ENCODE results near the gene IL6. TPM values are rescaled to one million over a fixed set of nuclear protein-coding genes. Genes with fewer than 3 reads are reported as not detected.

The IL6 gene
- total RNA-seq, 2 experiments from 2014 or later, result 1.6 to 4.5 TPM

GRCh38 chr7:22727714-22728035, 675 bp downstream of the IL6 start:
- no peak overlapping the region for H3K27ac Mint-ChIP-seq
- ChIA-PET POLR2A (interaction anchor here (0.5 to 1.0 kb wide), 2 partner anchors 129 to 164 kb away, joined by 3 to 4 read pairs; no protein-coding TSS in a partner anchor), CTCF (interaction anchor here (0.6 to 8.8 kb wide), 23 partner anchors 9 to 677 kb away, joined by 3 to 311 read pairs (median 6); no protein-coding TSS in a partner anchor)
- DNase-seq (no peak), ATAC-seq (no peak)
- intact Hi-C loops (cut with DNase I, micrococcal nuclease), result loop anchor here (2.0 to 10.0 kb wide), 4 partner anchors 65 to 327 kb away; no protein-coding TSS in a partner anchor
- peaks cover 28% of the 10 kb centered on the region for H3K4me1 Mint-ChIP-seq
- peak overlapping the region; percentile 51 for H3K4me3 Mint-ChIP-seq
- H3K36me3 Mint-ChIP-seq (ENCODE audit: low read depth), result no peaks in the 10 kb centered on the region
- H3K9me3 Mint-ChIP-seq (ENCODE audit: low read depth), result no peaks in the 10 kb centered on the region
- peaks cover 31% of the 10 kb centered on the region for H3K27me3 Mint-ChIP-seq

DNA sequence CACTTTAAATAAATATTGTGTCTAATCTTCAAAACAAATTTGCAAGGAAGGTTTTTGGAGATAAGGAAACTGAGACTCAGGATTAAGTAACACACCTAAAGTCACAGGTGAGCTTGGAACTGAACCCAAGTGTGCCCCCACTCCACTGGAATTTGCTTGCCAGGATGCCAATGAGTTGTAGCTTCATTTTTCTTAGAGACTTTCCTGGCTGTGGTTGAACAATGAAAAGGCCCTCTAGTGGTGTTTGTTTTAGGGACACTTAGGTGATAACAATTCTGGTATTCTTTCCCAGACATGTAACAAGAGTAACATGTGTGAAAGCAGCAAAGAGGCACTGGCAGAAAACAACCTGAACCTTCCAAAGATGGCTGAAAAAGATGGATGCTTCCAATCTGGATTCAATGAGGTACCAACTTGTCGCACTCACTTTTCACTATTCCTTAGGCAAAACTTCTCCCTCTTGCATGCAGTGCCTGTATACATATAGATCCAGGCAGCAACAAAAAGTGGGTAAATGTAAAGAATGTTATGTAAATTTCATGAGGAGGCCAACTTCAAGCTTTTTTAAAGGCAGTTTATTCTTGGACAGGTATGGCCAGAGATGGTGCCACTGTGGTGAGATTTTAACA, 1.5 kb downstream of the IL6 start:
- ChIA-PET CTCF (interaction anchor here (0.6 to 8.8 kb wide), 20 partner anchors 9 to 676 kb away, joined by 3 to 311 read pairs (median 4); no protein-coding TSS in a partner anchor), POLR2A (no interaction called here)
- H3K4me3 Mint-ChIP-seq, result no peak overlapping the region
- H3K27me3 Mint-ChIP-seq, result peaks cover 28% of the 10 kb centered on the region
- H3K27ac Mint-ChIP-seq, result no peak overlapping the region
- no peak for DNase-seq
- H3K4me1 Mint-ChIP-seq, result peaks cover 24% of the 10 kb centered on the region
- peak; percentile 34 for ATAC-seq
- intact Hi-C loops (cut with DNase I, micrococcal nuclease), result loop anchor here in 1 of 2 experiments (5.0 to 10.0 kb wide), 2 partner anchors 66 to 326 kb away; no protein-coding TSS in a partner anchor
- no peaks in the 10 kb centered on the region for H3K36me3 Mint-ChIP-seq (ENCODE audit: low read depth)
- H3K9me3 Mint-ChIP-seq (ENCODE audit: low read depth), result no peaks in the 10 kb centered on the region

- CTCF ChIA-PET, result interaction anchor here (1.2 to 8.8 kb wide), 6 partner anchors 8 to 326 kb away, joined by 4 to 311 read pairs (median 18); no protein-coding TSS in a partner anchor
- H3K4me3 Mint-ChIP-seq, result no peak overlapping the region
- H3K36me3 Mint-ChIP-seq (ENCODE audit: low read depth), result no peaks in the 10 kb centered on the region
- H3K4me1 Mint-ChIP-seq, result peaks cover 26% of the 10 kb centered on the region
- DNase-seq (no peak), ATAC-seq (no peak)
- H3K27ac Mint-ChIP-seq, result no peak overlapping the region
- POLR2A ChIA-PET, result no interaction called here
- intact Hi-C loops (cut with DNase I, micrococcal nuclease), result loop anchor here in 1 of 2 experiments (5.0 to 10.0 kb wide), 2 partner anchors 67 to 325 kb away; no protein-coding TSS in a partner anchor
- peaks cover 26% of the 10 kb centered on the region for H3K27me3 Mint-ChIP-seq
- H3K9me3 Mint-ChIP-seq (ENCODE audit: low read depth), result no peaks in the 10 kb centered on the region
These were observed 2.3 kb downstream of the IL6 start for GRCh38 chr7:22729180-22729825.

GRCh38 chr7:22730066-22730710, 3.2 kb downstream of the IL6 start:
- Mint-ChIP-seq H3K9me3 (ENCODE audit: low read depth) (no peaks in the 10 kb centered on the region), H3K4me1 (peaks cover 26% of the 10 kb centered on the region), H3K27ac (no peak overlapping the region), H3K4me3 (no peak overlapping the region), H3K36me3 (ENCODE audit: low read depth) (no peaks in the 10 kb centered on the region), H3K27me3 (peaks cover 29% of the 10 kb centered on the region)
- DNase-seq (no peak), ATAC-seq (no peak)
- CTCF ChIA-PET, result interaction anchor here (1.7 kb wide), 1 partner anchor 325 kb away, joined by 4 read pairs; no protein-coding TSS in a partner anchor
- POLR2A ChIA-PET, result no interaction called here
- intact Hi-C loops (cut with DNase I, micrococcal nuclease), result no loop called here

DNA sequence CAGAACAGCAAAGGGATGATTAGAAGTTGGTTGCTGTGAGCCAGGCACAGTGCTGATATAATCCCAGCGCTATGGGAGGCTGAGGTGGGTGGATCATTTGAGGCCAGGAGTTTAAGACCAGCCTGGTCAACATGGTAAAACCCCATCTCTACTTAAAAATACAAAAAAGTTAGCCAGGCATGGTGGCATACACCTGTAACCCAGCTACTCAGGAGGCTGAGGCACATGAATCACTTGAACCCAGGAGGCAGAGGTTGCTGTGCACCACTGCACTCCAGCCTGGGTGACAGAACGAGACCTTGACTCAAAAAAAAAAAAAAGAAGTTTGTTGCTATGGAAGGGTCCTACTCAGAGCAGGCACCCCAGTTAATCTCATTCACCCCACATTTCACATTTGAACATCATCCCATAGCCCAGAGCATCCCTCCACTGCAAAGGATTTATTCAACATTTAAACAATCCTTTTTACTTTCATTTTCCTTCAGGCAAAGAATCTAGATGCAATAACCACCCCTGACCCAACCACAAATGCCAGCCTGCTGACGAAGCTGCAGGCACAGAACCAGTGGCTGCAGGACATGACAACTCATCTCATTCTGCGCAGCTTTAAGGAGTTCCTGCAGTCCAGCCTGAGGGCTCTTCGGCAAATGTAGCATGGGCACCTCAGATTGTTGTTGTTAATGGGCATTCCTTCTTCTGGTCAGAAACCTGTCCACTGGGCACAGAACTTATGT, 4.1 kb downstream of the IL6 start:
- Mint-ChIP-seq H3K9me3 (ENCODE audit: low read depth) (no peaks in the 10 kb centered on the region), H3K27ac (no peak overlapping the region), H3K27me3 (peaks cover 27% of the 10 kb centered on the region), H3K4me3 (no peak overlapping the region), H3K4me1 (peaks cover 20% of the 10 kb centered on the region), H3K36me3 (ENCODE audit: low read depth) (no peaks in the 10 kb centered on the region)
- ChIA-PET CTCF (interaction anchor here (0.7 to 2.4 kb wide), 6 partner anchors 9 to 173 kb away, joined by 3 to 17 read pairs (median 3); no protein-coding TSS in a partner anchor), POLR2A (no interaction called here)
- DNase-seq (peak; percentile 12), ATAC-seq (no peak)
- intact Hi-C loops (cut with DNase I, micrococcal nuclease), result no loop called here

- peaks cover 16% of the 10 kb centered on the region for H3K4me1 Mint-ChIP-seq
- ATAC-seq (no peak), DNase-seq (no peak)
- H3K36me3 Mint-ChIP-seq (ENCODE audit: low read depth), result no peaks in the 10 kb centered on the region
- POLR2A ChIA-PET, result no interaction called here
- H3K9me3 Mint-ChIP-seq (ENCODE audit: low read depth), result no peaks in the 10 kb centered on the region
- CTCF ChIA-PET, result interaction anchor here (0.7 to 2.4 kb wide), 7 partner anchors 9 to 176 kb away, joined by 3 to 17 read pairs (median 3); no protein-coding TSS in a partner anchor
- no peak overlapping the region for H3K4me3 Mint-ChIP-seq
- H3K27me3 Mint-ChIP-seq, result peaks cover 29% of the 10 kb centered on the region
- H3K27ac Mint-ChIP-seq, result no peak overlapping the region
- intact Hi-C loops (cut with DNase I, micrococcal nuclease), result no loop called here
These were observed 4.8 kb downstream of the IL6 start for GRCh38 chr7:22731766-22732165.

GRCh38 chr7:22732556-22733126, 5.6 kb downstream of the IL6 start:
- Mint-ChIP-seq H3K4me3 (no peak overlapping the region), H3K36me3 (ENCODE audit: low read depth) (no peaks in the 10 kb centered on the region), H3K4me1 (peaks cover 9% of the 10 kb centered on the region), H3K9me3 (ENCODE audit: low read depth) (no peaks in the 10 kb centered on the region), H3K27ac (no peak overlapping the region), H3K27me3 (peaks cover 31% of the 10 kb centered on the region)
- ChIA-PET CTCF (interaction anchor here (0.6 to 2.4 kb wide), 7 partner anchors 10 to 254 kb away, joined by 3 to 17 read pairs (median 3); no protein-coding TSS in a partner anchor), POLR2A (interaction anchor here (0.6 kb wide), 1 partner anchor 311 kb away, joined by 3 read pairs; no protein-coding TSS in a partner anchor)
- ATAC-seq (no peak), DNase-seq (no peak)
- intact Hi-C loops (cut with DNase I, micrococcal nuclease), result no loop called here

DNA sequence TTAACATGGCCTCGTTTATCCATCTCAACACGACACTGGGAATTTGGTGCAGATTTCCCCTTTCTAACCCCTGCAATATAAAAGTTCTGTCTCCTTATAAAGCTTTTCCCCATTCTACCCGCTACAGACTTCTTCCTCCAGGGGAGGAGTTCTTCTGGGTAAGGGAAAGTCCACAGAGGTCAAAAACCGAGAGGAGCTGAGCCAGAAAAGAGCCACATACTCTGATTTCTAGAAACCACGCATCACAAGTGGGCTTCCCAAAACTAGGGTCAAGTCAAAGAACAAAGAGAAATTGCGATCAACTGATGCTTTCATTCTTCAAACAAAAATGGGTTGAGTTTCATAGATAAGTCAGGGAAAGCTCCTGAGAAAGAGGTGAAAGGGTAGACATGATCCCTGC, 6.8 kb downstream of the IL6 start:
- POLR2A ChIA-PET, result no interaction called here

GRCh38 chr7:22743014-22743413, 16.0 kb downstream of the IL6 start:
- Mint-ChIP-seq H3K9me3 (ENCODE audit: low read depth) (no peaks in the 10 kb centered on the region), H3K4me3 (no peak overlapping the region), H3K27ac (no peak overlapping the region), H3K36me3 (ENCODE audit: low read depth) (no peaks in the 10 kb centered on the region), H3K4me1 (no peaks in the 10 kb centered on the region), H3K27me3 (peaks cover 17% of the 10 kb centered on the region)
- DNase-seq (no peak), ATAC-seq (no peak)
- POLR2A ChIA-PET, result no interaction called here
- CTCF ChIA-PET, result interaction anchor here (1.0 kb wide), 1 partner anchor 16 kb away, joined by 5 read pairs; the partner anchor contains the start of gene IL6
- intact Hi-C loops (cut with DNase I, micrococcal nuclease), result no loop called here

More for the DNA sequence above, 6.8 kb downstream of the IL6 start:
- Mint-ChIP-seq H3K9me3 (ENCODE audit: low read depth) (no peaks in the 10 kb centered on the region), H3K36me3 (ENCODE audit: low read depth) (no peaks in the 10 kb centered on the region), H3K27me3 (peaks cover 31% of the 10 kb centered on the region), H3K27ac (no peak overlapping the region), H3K4me1 (peaks cover 8% of the 10 kb centered on the region), H3K4me3 (no peak overlapping the region)
- DNase-seq (no peak), ATAC-seq (peak; percentile 26)
- intact Hi-C loops (cut with DNase I, micrococcal nuclease), result no loop called here
- CTCF ChIA-PET, result interaction anchor here (0.5 to 1.6 kb wide), 4 partner anchors 11 to 173 kb away, joined by 3 to 7 read pairs (median 4); no protein-coding TSS in a partner anchor

DNA sequence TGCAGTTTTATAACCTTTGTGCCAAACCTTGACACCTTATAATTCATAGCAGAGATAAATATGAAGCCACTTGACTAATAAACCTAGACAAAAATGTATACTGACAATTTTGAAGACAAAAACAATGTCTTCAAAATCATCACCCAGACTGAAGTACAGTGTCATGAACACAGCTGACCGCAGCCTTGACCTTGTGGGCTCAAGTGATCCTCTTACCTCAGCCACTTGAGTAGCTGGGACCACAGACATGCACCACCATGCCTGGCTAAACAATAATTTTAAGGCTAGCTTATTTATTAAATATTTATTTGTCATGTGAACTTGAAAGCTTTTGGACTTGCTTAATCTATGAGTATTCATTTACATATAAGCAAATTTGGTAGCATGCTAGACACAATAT, 24.3 kb downstream of the IL6 start:
- ChIA-PET CTCF (interaction anchor here (0.6 to 1.4 kb wide), 8 partner anchors 12 to 579 kb away, joined by 3 to 5 read pairs (median 3); no protein-coding TSS in a partner anchor), POLR2A (no interaction called here)
- DNase-seq (no peak), ATAC-seq (no peak)
- Mint-ChIP-seq H3K36me3 (ENCODE audit: low read depth) (no peaks in the 10 kb centered on the region), H3K4me1 (no peaks in the 10 kb centered on the region), H3K4me3 (no peak overlapping the region), H3K27me3 (peaks cover 8% of the 10 kb centered on the region), H3K9me3 (ENCODE audit: low read depth) (no peaks in the 10 kb centered on the region), H3K27ac (no peak overlapping the region)
- intact Hi-C loops (cut with DNase I, micrococcal nuclease), result no loop called here

Data from activated CD4-positive, alpha-beta T cell treated with anti-CD3 and anti-CD28 coated beads for 36 hours (primary cell).